ENCODE measurements around the gene ARMC5. TPM values are rescaled to one million over a fixed set of nuclear protein-coding genes. Genes with fewer than 3 reads are reported as not detected.

ARMC5 gene
- total and polyA plus RNA-seq, 10 of the 15 experiments (the other 5 are each of a cell fraction or from before 2014, with no cell fraction given) = 0.06 to 13.2 (median 5.6) TPM

DNA sequence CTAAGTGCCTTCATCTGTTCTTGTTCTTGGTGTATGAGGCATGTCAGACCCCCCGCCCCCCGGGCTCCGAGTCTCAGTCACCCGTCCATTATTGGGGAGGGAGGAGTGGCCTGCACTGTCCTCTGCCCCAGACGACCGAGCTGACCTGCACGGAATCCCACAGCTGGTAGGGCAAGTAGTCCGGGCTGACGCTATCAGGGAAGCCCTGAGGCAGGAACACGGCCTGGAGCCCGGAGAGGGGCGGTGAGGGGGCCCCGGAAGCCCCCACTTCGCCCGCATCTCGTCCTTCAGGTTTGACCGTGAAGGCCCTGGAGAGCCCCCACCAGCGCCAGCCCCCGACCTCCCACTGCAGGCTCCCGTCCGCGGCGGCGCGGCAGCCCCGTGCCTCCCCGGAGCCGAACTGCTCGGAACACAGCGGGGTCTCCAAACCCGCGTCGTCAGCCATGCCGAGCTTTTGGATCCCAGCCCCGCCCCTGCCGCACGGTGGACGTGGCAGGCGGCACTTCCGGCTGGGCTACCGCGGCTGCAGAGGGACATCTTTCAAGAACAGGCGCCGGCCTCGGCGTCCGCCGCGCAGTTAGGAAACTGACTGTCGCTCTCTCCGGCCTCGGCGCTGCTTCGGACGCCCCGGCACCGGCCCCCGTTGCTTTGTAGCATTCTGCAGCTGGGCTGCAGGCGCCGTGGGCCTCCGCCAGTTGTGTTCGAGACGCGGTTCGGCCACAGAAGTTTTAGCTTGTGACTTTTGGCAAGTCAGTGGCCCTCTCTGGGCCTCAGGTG is 48.8 kb downstream of the ARMC5 start, which contains the start of gene RUSF1 (continued):
- TF ChIP-seq RUNX3 (IDR thresholded peaks at IDR 0.05; ENCODE audit: low read length) (peak; percentile 31; the same call in 1 of the 2 replicates), IRF4 (IDR thresholded peaks at IDR 0.05; ENCODE audit: low read depth, low read length) (no peak), ZBED1 (IDR thresholded peaks at IDR 0.05; ENCODE audit: borderline replicate concordance) (no peak), HDAC2 (IDR thresholded peaks at IDR 0.05) (no peak), POLR2AphosphoS2 (IDR thresholded peaks at IDR 0.05; ENCODE audit: low read depth, low read length) (peak; percentile 83; the same call in 1 of the 2 replicates), TCF12 (IDR thresholded peaks at IDR 0.05; ENCODE audit: low read depth, low read length) (no peak), SMARCA5 (IDR thresholded peaks at IDR 0.05) (peak; percentile 80), ZNF622 (IDR thresholded peaks at IDR 0.05) (no peak), YBX1 (IDR thresholded peaks at IDR 0.05) (no peak), NBN (IDR thresholded peaks at IDR 0.05) (peak; percentile 52; the same call in 1 of the 2 replicates), SRF (IDR thresholded peaks at IDR 0.05; ENCODE audit: low read depth in 2 of 2, low read length in 2 of 2) (no peak), NFYA (IDR thresholded peaks at IDR 0.05; ENCODE audit: borderline replicate concordance, low read depth, low read length) (no peak), TCF3 (IDR thresholded peaks at IDR 0.05; ENCODE audit: borderline replicate concordance, insufficient read depth, low read depth, low read length) (peak; percentile 66; the same call in 1 of the 2 replicates), ESRRA (IDR thresholded peaks at IDR 0.05; ENCODE audit: low read length) (peak; percentile 74)
- TF ChIP-seq, protein P1, sequence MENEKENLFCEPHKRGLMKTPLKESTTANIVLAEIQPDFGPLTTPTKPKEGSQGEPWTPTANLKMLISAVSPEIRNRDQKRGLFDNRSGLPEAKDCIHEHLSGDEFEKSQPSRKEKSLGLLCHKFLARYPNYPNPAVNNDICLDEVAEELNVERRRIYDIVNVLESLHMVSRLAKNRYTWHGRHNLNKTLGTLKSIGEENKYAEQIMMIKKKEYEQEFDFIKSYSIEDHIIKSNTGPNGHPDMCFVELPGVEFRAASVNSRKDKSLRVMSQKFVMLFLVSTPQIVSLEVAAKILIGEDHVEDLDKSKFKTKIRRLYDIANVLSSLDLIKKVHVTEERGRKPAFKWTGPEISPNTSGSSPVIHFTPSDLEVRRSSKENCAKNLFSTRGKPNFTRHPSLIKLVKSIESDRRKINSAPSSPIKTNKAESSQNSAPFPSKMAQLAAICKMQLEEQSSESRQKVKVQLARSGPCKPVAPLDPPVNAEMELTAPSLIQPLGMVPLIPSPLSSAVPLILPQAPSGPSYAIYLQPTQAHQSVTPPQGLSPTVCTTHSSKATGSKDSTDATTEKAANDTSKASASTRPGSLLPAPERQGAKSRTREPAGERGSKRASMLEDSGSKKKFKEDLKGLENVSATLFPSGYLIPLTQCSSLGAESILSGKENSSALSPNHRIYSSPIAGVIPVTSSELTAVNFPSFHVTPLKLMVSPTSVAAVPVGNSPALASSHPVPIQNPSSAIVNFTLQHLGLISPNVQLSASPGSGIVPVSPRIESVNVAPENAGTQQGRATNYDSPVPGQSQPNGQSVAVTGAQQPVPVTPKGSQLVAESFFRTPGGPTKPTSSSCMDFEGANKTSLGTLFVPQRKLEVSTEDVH (IDR thresholded peaks at IDR 0.05; ENCODE audit: low read depth, partially characterized antibody) = no peak
- TF ChIP-seq, protein P2, sequence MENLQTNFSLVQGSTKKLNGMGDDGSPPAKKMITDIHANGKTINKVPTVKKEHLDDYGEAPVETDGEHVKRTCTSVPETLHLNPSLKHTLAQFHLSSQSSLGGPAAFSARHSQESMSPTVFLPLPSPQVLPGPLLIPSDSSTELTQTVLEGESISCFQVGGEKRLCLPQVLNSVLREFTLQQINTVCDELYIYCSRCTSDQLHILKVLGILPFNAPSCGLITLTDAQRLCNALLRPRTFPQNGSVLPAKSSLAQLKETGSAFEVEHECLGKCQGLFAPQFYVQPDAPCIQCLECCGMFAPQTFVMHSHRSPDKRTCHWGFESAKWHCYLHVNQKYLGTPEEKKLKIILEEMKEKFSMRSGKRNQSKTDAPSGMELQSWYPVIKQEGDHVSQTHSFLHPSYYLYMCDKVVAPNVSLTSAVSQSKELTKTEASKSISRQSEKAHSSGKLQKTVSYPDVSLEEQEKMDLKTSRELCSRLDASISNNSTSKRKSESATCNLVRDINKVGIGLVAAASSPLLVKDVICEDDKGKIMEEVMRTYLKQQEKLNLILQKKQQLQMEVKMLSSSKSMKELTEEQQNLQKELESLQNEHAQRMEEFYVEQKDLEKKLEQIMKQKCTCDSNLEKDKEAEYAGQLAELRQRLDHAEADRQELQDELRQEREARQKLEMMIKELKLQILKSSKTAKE (IDR thresholded peaks at IDR 0.05; ENCODE audit: low read depth, poor library complexity, severe bottlenecking) = no peak
- TF ChIP-seq, protein P3, sequence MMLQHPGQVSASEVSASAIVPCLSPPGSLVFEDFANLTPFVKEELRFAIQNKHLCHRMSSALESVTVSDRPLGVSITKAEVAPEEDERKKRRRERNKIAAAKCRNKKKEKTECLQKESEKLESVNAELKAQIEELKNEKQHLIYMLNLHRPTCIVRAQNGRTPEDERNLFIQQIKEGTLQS (IDR thresholded peaks at IDR 0.05; ENCODE audit: borderline replicate concordance, extremely low read depth, low read depth, low read length) = no peak
- TF ChIP-seq, protein P4, sequence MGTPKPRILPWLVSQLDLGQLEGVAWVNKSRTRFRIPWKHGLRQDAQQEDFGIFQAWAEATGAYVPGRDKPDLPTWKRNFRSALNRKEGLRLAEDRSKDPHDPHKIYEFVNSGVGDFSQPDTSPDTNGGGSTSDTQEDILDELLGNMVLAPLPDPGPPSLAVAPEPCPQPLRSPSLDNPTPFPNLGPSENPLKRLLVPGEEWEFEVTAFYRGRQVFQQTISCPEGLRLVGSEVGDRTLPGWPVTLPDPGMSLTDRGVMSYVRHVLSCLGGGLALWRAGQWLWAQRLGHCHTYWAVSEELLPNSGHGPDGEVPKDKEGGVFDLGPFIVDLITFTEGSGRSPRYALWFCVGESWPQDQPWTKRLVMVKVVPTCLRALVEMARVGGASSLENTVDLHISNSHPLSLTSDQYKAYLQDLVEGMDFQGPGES (IDR thresholded peaks at IDR 0.05) = no peak
- TF ChIP-seq, protein P5, sequence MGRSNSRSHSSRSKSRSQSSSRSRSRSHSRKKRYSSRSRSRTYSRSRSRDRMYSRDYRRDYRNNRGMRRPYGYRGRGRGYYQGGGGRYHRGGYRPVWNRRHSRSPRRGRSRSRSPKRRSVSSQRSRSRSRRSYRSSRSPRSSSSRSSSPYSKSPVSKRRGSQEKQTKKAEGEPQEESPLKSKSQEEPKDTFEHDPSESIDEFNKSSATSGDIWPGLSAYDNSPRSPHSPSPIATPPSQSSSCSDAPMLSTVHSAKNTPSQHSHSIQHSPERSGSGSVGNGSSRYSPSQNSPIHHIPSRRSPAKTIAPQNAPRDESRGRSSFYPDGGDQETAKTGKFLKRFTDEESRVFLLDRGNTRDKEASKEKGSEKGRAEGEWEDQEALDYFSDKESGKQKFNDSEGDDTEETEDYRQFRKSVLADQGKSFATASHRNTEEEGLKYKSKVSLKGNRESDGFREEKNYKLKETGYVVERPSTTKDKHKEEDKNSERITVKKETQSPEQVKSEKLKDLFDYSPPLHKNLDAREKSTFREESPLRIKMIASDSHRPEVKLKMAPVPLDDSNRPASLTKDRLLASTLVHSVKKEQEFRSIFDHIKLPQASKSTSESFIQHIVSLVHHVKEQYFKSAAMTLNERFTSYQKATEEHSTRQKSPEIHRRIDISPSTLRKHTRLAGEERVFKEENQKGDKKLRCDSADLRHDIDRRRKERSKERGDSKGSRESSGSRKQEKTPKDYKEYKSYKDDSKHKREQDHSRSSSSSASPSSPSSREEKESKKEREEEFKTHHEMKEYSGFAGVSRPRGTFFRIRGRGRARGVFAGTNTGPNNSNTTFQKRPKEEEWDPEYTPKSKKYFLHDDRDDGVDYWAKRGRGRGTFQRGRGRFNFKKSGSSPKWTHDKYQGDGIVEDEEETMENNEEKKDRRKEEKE (IDR thresholded peaks at IDR 0.05) = no peak

All from GM12878 (cell line).